Measurements from ENCODE around the gene MPO. TPM values are rescaled to one million over a fixed set of nuclear protein-coding genes. Genes with fewer than 3 reads are reported as not detected.

The MPO gene
- total and polyA plus RNA-seq, 2 of the 8 experiments (the other 6 are each of a cell fraction or from before 2014, with no cell fraction given), result 0.06 to 0.74 TPM

- TF ChIP-seq CHD7 (IDR thresholded peaks at IDR 0.05; ENCODE audit: insufficient replicate concordance, low read length), result no peak
- no peak for TF ChIP-seq MAX (IDR thresholded peaks at IDR 0.05)
- no peak for TF ChIP-seq HDAC6 (IDR thresholded peaks at IDR 0.05; ENCODE audit: low read depth, low read length)
- no peak for TF ChIP-seq HDAC2 (IDR thresholded peaks at IDR 0.05; ENCODE audit: borderline replicate concordance in 1 of 2, low read depth in 2 of 2, low read length in 2 of 2)
- no peak for TF ChIP-seq CHD2 (IDR thresholded peaks at IDR 0.05; ENCODE audit: low read length)
- TF ChIP-seq TAF7 (optimal IDR thresholded peaks at IDR 0.05; ENCODE audit: borderline replicate concordance, low read depth, low read length), result no peak
- TF ChIP-seq CBX8 (IDR thresholded peaks at IDR 0.05; ENCODE audit: borderline replicate concordance, low read depth, low read length), result no peak
- TF ChIP-seq EZH2 (IDR thresholded peaks at IDR 0.05; ENCODE audit: low read depth, low read length, severe bottlenecking), result no peak
- TF ChIP-seq RNF2 (IDR thresholded peaks at IDR 0.05; ENCODE audit: borderline replicate concordance, low read depth, low read length, missing control alignments, poor library complexity, severe bottlenecking), result no peak
- no peak for TF ChIP-seq SRF (IDR thresholded peaks at IDR 0.05; ENCODE audit: low read depth, low read length)
- TF ChIP-seq POLR2AphosphoS5 (IDR thresholded peaks at IDR 0.05; ENCODE audit: low read depth, low read length), result no peak
Measured at GRCh38 chr17:58318065-58318481, 37.3 kb upstream of the MPO start (continued).
